IMR-90 (cell line): ENCODE measurements around the gene BCAT1. TPM values are rescaled to one million over a fixed set of nuclear protein-coding genes. Genes with fewer than 3 reads are reported as not detected.
A peak's percentile ranks its signal among the peaks of the same experiment; 100 is the strongest.

ENCODE experiments used
- ATAC-seq: fragments of 200-7000 bp; cut with Tn5 transposase; 2 replicates; pipeline ENCODE4 v1.9.1; 2020; ENCODE audit warnings: low read depth, mild to moderate bottlenecking, moderate library complexity
- BruUV-seq: library from RNA; stranded (reverse); fragments of 400-500 nt; replicated peaks from 2 replicates; lab custom pipeline; 2021; lab: Mats Ljungman, UMichigan
- CTCF ChIA-PET: fragments of 300-600 bp; formaldehyde crosslinking; extraction: SDS; loops from one replicate; lab custom pipeline; 2021; ENCODE audit warnings: antibody characterized with exemption; lab: Yijun Ruan, JAX
- POLR2A ChIA-PET: fragments of 300-600 bp; sonication (Branson Sonifier 250); formaldehyde crosslinking; loops from one replicate; lab custom pipeline; 2022; ENCODE audit warnings: antibody characterized with exemption; ENCODE audit not compliant: unreplicated experiment; lab: Charles Lee
- DNase-seq: peaks from one replicate; pipeline ENCODE4 v3.0.0; 2013
- H2AFZ ChIP-seq: replicated peaks from 2 replicates; pipeline ENCODE3; 2013; ENCODE audit warnings: low read length, mild to moderate bottlenecking; ENCODE audit not compliant: poor library complexity
- H2AK5ac ChIP-seq: 2 replicates; pipeline ENCODE4 v1.6.1; 2013; ENCODE audit warnings: low read depth, low read length, inconsistent platforms
- H2AK9ac ChIP-seq: replicated peaks from 2 replicates; pipeline ENCODE3; 2013; ENCODE audit warnings: mild to moderate bottlenecking, low read depth, low read length, moderate library complexity; ENCODE audit not compliant: poor library complexity
- H2BK120ac ChIP-seq: 2 replicates; pipeline ENCODE4 v1.6.1; 2013; ENCODE audit warnings: low read depth, low read length, inconsistent platforms
- H2BK15ac ChIP-seq: 3 replicates; pipeline ENCODE4 v1.6.1; 2013; ENCODE audit warnings: low read depth, low read length, inconsistent platforms
- H2BK20ac ChIP-seq: 2 replicates; pipeline ENCODE4 v1.6.1; 2013; ENCODE audit warnings: low read depth, mild to moderate bottlenecking, inconsistent platforms, low read length, moderate library complexity
- H2BK5ac ChIP-seq: 2 replicates; pipeline ENCODE4 v1.6.1; 2013; ENCODE audit warnings: mild to moderate bottlenecking, low read depth, low read length, inconsistent platforms; ENCODE audit not compliant: poor library complexity, severe bottlenecking
- H3K14ac ChIP-seq: replicated peaks from 2 replicates; pipeline ENCODE4 v1.6.1; 2013; ENCODE audit warnings: low read depth, low read length, inconsistent platforms
- H3K18ac ChIP-seq: 2 replicates; pipeline ENCODE4 v1.6.1; 2013; ENCODE audit warnings: low read depth, low read length, control low read depth
- H3K23ac ChIP-seq: 2 replicates; pipeline ENCODE4 v1.6.1; 2013; ENCODE audit warnings: low read depth, low read length, inconsistent platforms
- H3K27ac ChIP-seq: 2 replicates; pipeline ENCODE4 v1.5.1; 2013; ENCODE audit warnings: mild to moderate bottlenecking, control low read depth, low read length; ENCODE audit not compliant: insufficient read depth
- H3K27me3 ChIP-seq: 2 replicates; pipeline ENCODE4 v1.6.1; 2013; ENCODE audit warnings: low read length; ENCODE audit not compliant: control insufficient read depth, insufficient read depth
- H3K36me3 ChIP-seq: 2 replicates; pipeline ENCODE4 v1.6.1; 2013; ENCODE audit warnings: low read length, mixed read lengths; ENCODE audit not compliant: control insufficient read depth, insufficient read depth
- H3K4ac ChIP-seq: 2 replicates; pipeline ENCODE4 v1.6.1; 2013; ENCODE audit warnings: low read depth, low read length, inconsistent platforms
- H3K4me1 ChIP-seq: 2 replicates; pipeline ENCODE4 v1.6.1; 2013; ENCODE audit warnings: low read length, mixed read lengths; ENCODE audit not compliant: control insufficient read depth, insufficient read depth
- H3K4me2 ChIP-seq: 2 replicates; pipeline ENCODE4 v1.6.1; 2013; ENCODE audit warnings: low read depth, mild to moderate bottlenecking, control low read depth, low read length, moderate library complexity
- H3K4me3 ChIP-seq: 2 replicates; pipeline ENCODE4 v1.5.1; 2013; ENCODE audit warnings: low read depth, mild to moderate bottlenecking, control low read depth, low read length, moderate library complexity; ENCODE audit not compliant: insufficient read depth
- H3K56ac ChIP-seq: 2 replicates; pipeline ENCODE4 v1.6.1; 2013; ENCODE audit warnings: low read length, inconsistent platforms; ENCODE audit not compliant: insufficient read depth; ENCODE audit errors: extremely low read depth
- H3K79me1 ChIP-seq, 2 experiments: 2 replicates each; pipeline ENCODE4 v1.6.1; 2013; ENCODE audit warnings: low read length in 2 of 2, inconsistent platforms in 1 of 2, low read depth in 1 of 2
- H3K9ac ChIP-seq: 2 replicates; pipeline ENCODE4 v1.6.1; 2013; ENCODE audit warnings: low read depth, low read length, control low read depth
- H3K9me1 ChIP-seq: 2 replicates; pipeline ENCODE4 v1.6.1; 2013; ENCODE audit warnings: low read length, inconsistent platforms; ENCODE audit not compliant: insufficient read depth
- H3K9me3 ChIP-seq: 2 replicates; pipeline ENCODE4 v1.6.1; 2013; ENCODE audit warnings: low read length; ENCODE audit not compliant: control insufficient read depth, insufficient read depth
- H4K20me1 ChIP-seq: 2 replicates; pipeline ENCODE4 v1.6.1; 2013; ENCODE audit warnings: low read length, inconsistent platforms; ENCODE audit not compliant: insufficient read depth
- H4K5ac ChIP-seq: 2 replicates; pipeline ENCODE4 v1.6.1; 2013; ENCODE audit warnings: mild to moderate bottlenecking, low read depth, low read length, control low read depth
- H4K8ac ChIP-seq, 2 experiments: 2 replicates each; pipeline ENCODE4 v1.6.1; 2013; ENCODE audit warnings: low read depth in 2 of 2, low read length in 2 of 2, control low read depth in 1 of 2, inconsistent platforms in 1 of 2
- H4K91ac ChIP-seq: 2 replicates; pipeline ENCODE4 v1.6.1; 2013; ENCODE audit warnings: low read depth, low read length, inconsistent platforms; ENCODE audit not compliant: insufficient read depth
- BHLHE40 ChIP-seq: fragments of 150-350 bp; IDR thresholded peaks from 2 replicates; pipeline ENCODE4 v1.6.1; 2016; ENCODE audit warnings: mild to moderate bottlenecking, low read depth, low read length
- CEBPB ChIP-seq: IDR thresholded peaks from 2 replicates; pipeline ENCODE4 v1.6.1; 2012; ENCODE audit warnings: low read depth, low read length, improper control_type of control experiment
- MAFK ChIP-seq: IDR thresholded peaks from 2 replicates; pipeline ENCODE4 v1.6.1; 2012; ENCODE audit warnings: low read depth, low read length, improper control_type of control experiment
- NFE2L2 ChIP-seq: fragments of 150-350 bp; IDR thresholded peaks from 2 replicates; pipeline ENCODE4 v1.6.1; 2016; ENCODE audit warnings: low read depth, mild to moderate bottlenecking, low read length
- SMC3 ChIP-seq: fragments of 150-350 bp; IDR thresholded peaks from 2 replicates; pipeline ENCODE4 v1.6.1; 2016; ENCODE audit warnings: low read depth, mild to moderate bottlenecking, antibody characterized with exemption, low read length, moderate library complexity
- WGBS, 2 experiments: methylation state at CpG; one replicate each; pipeline versions ENCODE4 v1.1.5 to v1.1.7; 2013; ENCODE audit warnings: missing lambda C conversion rate in 2 of 2; ENCODE audit not compliant: insufficient read length in 1 of 2; ENCODE audit errors: extremely low coverage in 2 of 2; 5-methylcytosine and 5-hydroxymethylcytosine counted together
- dilution Hi-C: fragments of 300-500 bp; cut with HindIII; formaldehyde crosslinking; loops from one replicate; pipeline ENCODE4 v1.14.3; 2018; ENCODE audit warnings: low sequenced_read_pairs; ENCODE audit not compliant: unreplicated experiment
- in situ Hi-C: fragments of 300-500 bp; cut with MboI; formaldehyde crosslinking; loops from 3 replicates; pipeline ENCODE4 v1.14.3; 2019; ENCODE audit warnings: low sequenced_read_pairs, inconsistent platforms, mixed read lengths
- intact Hi-C: fragments of 100-400 bp; cut with micrococcal nuclease; formaldehyde crosslinking; loops from 2 replicates; pipeline ENCODE4 v1.10.0; 2022
- polyA plus RNA-seq, 3 experiments: library from polyadenylated mRNA; depleted of rRNA; stranded (reverse); fragments of >200 nt; gene quantifications; 2 replicates each; pipeline ENCODE4 v1.2.3, GENCODE V29; 2012; ENCODE audit warnings: low replicate concordance in 1 of 3
- total RNA-seq: library from RNA; depleted of rRNA; stranded (reverse); fragments of >200 nt; gene quantifications from 2 replicates; pipeline ENCODE4 v1.2.3, GENCODE V29; 2012

BCAT1 gene
- total and polyA plus RNA-seq, 2 of the 4 experiments (the other 2 are of a cell fraction), result 30.4 to 683 TPM

- no CpG with 5 or more reads among the region's 5 CpGs for WGBS, 2 experiments
- H4K5ac ChIP-seq, result no peak overlapping the region
- ATAC-seq, result peak; percentile 71
- no peak overlapping the region for H3K14ac ChIP-seq
- H3K56ac ChIP-seq, result no peak overlapping the region
- peak overlapping the region; percentile 22; the same call in 1 of the 2 replicates for H3K4me2 ChIP-seq
- peak; percentile 81 for DNase-seq
- intact Hi-C loops (no loop called here), dilution Hi-C loops (no loop called here), in situ Hi-C loops (no loop called here)
- H2AK9ac ChIP-seq, result no peak overlapping the region
- H2BK5ac ChIP-seq, result peak overlapping the region; percentile 69
- BruUV-seq, result no TSS peak
- TF ChIP-seq SMC3 (no peak), NFE2L2 (no peak), MAFK (no peak), BHLHE40 (no peak), CEBPB (peak; percentile 63; the same call in 1 of the 2 replicates)
- no peak overlapping the region for H4K91ac ChIP-seq
- H3K27me3 ChIP-seq, result no peaks in the 10 kb centered on the region
- no peak overlapping the region for H2BK120ac ChIP-seq
- no peak overlapping the region for H3K4me3 ChIP-seq
- peaks cover 13% of the 10 kb centered on the region for H3K9me1 ChIP-seq
- no peak overlapping the region for H3K23ac ChIP-seq
- H3K27ac ChIP-seq, result no peak overlapping the region
- H3K18ac ChIP-seq, result peak overlapping the region; percentile 70; the same call in 1 of the 2 replicates
- H3K4ac ChIP-seq, result no peak overlapping the region
- H2AFZ ChIP-seq, result no peak overlapping the region
- H3K9ac ChIP-seq, result no peak overlapping the region
- no peaks in the 10 kb centered on the region for H3K9me3 ChIP-seq
- CTCF ChIA-PET, result no interaction called here
- H3K79me1 ChIP-seq, result peaks cover 4 to 13% of the 10 kb centered on the region in 2 experiments; a peak in 3 of 4 replicates
- H3K36me3 ChIP-seq, result peaks cover 25% of the 10 kb centered on the region
- no peak overlapping the region for H2BK20ac ChIP-seq
- H3K4me1 ChIP-seq, result peaks cover 6% of the 10 kb centered on the region
- no peak overlapping the region for H2AK5ac ChIP-seq
- H2BK15ac ChIP-seq, result no peak overlapping the region
- peaks cover 17% of the 10 kb centered on the region; the same call in 1 of the 2 replicates for H4K20me1 ChIP-seq
- no peak overlapping the region for H4K8ac ChIP-seq
- POLR2A ChIA-PET, result no interaction called here
These were observed 126.6 kb downstream of the BCAT1 start for GRCh38 chr12:24822121-24822899.
